Measurements from ENCODE around the gene GHRL.

Gene GHRL

GRCh38 chr3:10340046-10340445, 47.3 kb upstream of the GHRL start:
- Histone ChIP-seq H3K4me3 (ENCODE audit: insufficient read depth, low read length, poor library complexity, severe bottlenecking) (no peak overlapping the region), H3K36me3 (ENCODE audit: low read length) (no peaks in the 10 kb centered on the region), H3K4me2 (ENCODE audit: low read depth, low read length, poor library complexity, severe bottlenecking) (no peak overlapping the region), H3K9ac (ENCODE audit: low read length) (no peak overlapping the region), H4K20me1 (ENCODE audit: low read depth, low read length) (no peaks in the 10 kb centered on the region), H2AFZ (ENCODE audit: low read depth, low read length, severe bottlenecking) (no peak overlapping the region), H3K27ac (ENCODE audit: low read depth, low read length) (no peak overlapping the region), H3K9me3 (ENCODE audit: insufficient read depth, low read length) (no peaks in the 10 kb centered on the region), H3K9me2 (replicated peaks; ENCODE audit: insufficient read depth, low read length) (no peaks in the 10 kb centered on the region), H3F3A (ENCODE audit: insufficient read depth) (no peaks in the 10 kb centered on the region), H3K27me3 (ENCODE audit: low read length) (no peaks in the 10 kb centered on the region), H3K79me2 (ENCODE audit: insufficient read depth, low read length) (no peaks in the 10 kb centered on the region)
- no peak for TF ChIP-seq CTCF (IDR thresholded peaks at IDR 0.05; ENCODE audit: insufficient read depth, low read length, poor library complexity, severe bottlenecking)
- no peak for TF ChIP-seq EZH2phosphoT487 (conservative IDR thresholded peaks at IDR 0.05; ENCODE audit: low read length)

GRCh38 chr3:10339376-10339955, 46.7 kb upstream of the GHRL start:
- Histone ChIP-seq H3K9ac (ENCODE audit: low read length) (no peak overlapping the region), H3K4me2 (ENCODE audit: low read depth, low read length, poor library complexity, severe bottlenecking) (no peak overlapping the region), H3K79me2 (ENCODE audit: insufficient read depth, low read length) (no peaks in the 10 kb centered on the region)

GRCh38 chr3:10338591-10339353, 46.0 kb upstream of the GHRL start:
- Histone ChIP-seq H3K4me2 (ENCODE audit: low read depth, low read length, poor library complexity, severe bottlenecking) (no peak overlapping the region), H4K20me1 (ENCODE audit: low read depth, low read length) (no peaks in the 10 kb centered on the region), H3K9me3 (ENCODE audit: insufficient read depth, low read length) (no peaks in the 10 kb centered on the region), H3K9me2 (replicated peaks; ENCODE audit: insufficient read depth, low read length) (no peaks in the 10 kb centered on the region), H3F3A (ENCODE audit: insufficient read depth) (no peaks in the 10 kb centered on the region), H3K9ac (ENCODE audit: low read length) (no peak overlapping the region), H3K36me3 (ENCODE audit: low read length) (no peaks in the 10 kb centered on the region), H3K27me3 (ENCODE audit: low read length) (no peaks in the 10 kb centered on the region), H2AFZ (ENCODE audit: low read depth, low read length, severe bottlenecking) (no peak overlapping the region), H3K4me3 (ENCODE audit: insufficient read depth, low read length, poor library complexity, severe bottlenecking) (no peak overlapping the region), H3K27ac (ENCODE audit: low read depth, low read length) (no peak overlapping the region), H3K79me2 (ENCODE audit: insufficient read depth, low read length) (no peaks in the 10 kb centered on the region)
- TF ChIP-seq EZH2phosphoT487 (conservative IDR thresholded peaks at IDR 0.05; ENCODE audit: low read length): no peak
- TF ChIP-seq CTCF (IDR thresholded peaks at IDR 0.05; ENCODE audit: insufficient read depth, low read length, poor library complexity, severe bottlenecking): no peak

More at GRCh38 chr3:10339376-10339955, 46.7 kb upstream of the GHRL start:
- TF ChIP-seq EZH2phosphoT487 (conservative IDR thresholded peaks at IDR 0.05; ENCODE audit: low read length) (no peak), CTCF (IDR thresholded peaks at IDR 0.05; ENCODE audit: insufficient read depth, low read length, poor library complexity, severe bottlenecking) (no peak)
- no peaks in the 10 kb centered on the region for H3F3A ChIP-seq (ENCODE audit: insufficient read depth)
- no peak overlapping the region for H2AFZ ChIP-seq (ENCODE audit: low read depth, low read length, severe bottlenecking)
- no peaks in the 10 kb centered on the region for H3K36me3 ChIP-seq (ENCODE audit: low read length)
- no peaks in the 10 kb centered on the region for H3K27me3 ChIP-seq (ENCODE audit: low read length)
- no peak overlapping the region for H3K4me3 ChIP-seq (ENCODE audit: insufficient read depth, low read length, poor library complexity, severe bottlenecking)
- no peaks in the 10 kb centered on the region for H3K9me3 ChIP-seq (ENCODE audit: insufficient read depth, low read length)
- H4K20me1 ChIP-seq (ENCODE audit: low read depth, low read length): no peaks in the 10 kb centered on the region
- H3K27ac ChIP-seq (ENCODE audit: low read depth, low read length): no peak overlapping the region
- H3K9me2 ChIP-seq (replicated peaks; ENCODE audit: insufficient read depth, low read length): no peaks in the 10 kb centered on the region
